Activated naive CD8-positive, alpha-beta T cell (primary cell): ENCODE measurements around the gene CNN3.
"Not testable (repeated sequence)": the region's sequence is repeated elsewhere in the genome, so short reads cannot be mapped to it uniquely, and the experiment has no call there.

Source experiments
- H3K27ac Mint-ChIP-seq: one replicate; pipeline ENCODE4 v1.8.0; 2021; ENCODE audit warnings: mixed read lengths
- H3K27me3 Mint-ChIP-seq: one replicate; pipeline ENCODE4 v1.8.0; 2021; ENCODE audit warnings: mixed read lengths
- H3K36me3 Mint-ChIP-seq: one replicate; pipeline ENCODE4 v1.8.0; 2021; ENCODE audit warnings: mixed read lengths
- H3K4me1 Mint-ChIP-seq: one replicate; pipeline ENCODE4 v1.8.0; 2021; ENCODE audit warnings: low read depth, mixed read lengths
- H3K4me3 Mint-ChIP-seq: one replicate; pipeline ENCODE4 v1.8.0; 2021; ENCODE audit warnings: mild to moderate bottlenecking, mixed read lengths
- H3K9me3 Mint-ChIP-seq: one replicate; pipeline ENCODE4 v1.8.0; 2021; ENCODE audit warnings: low read depth, mixed read lengths

CNN3 gene

GRCh38 chr1:94954263-94955220 lies 27.6 kb upstream of the CNN3 start:
- Mint-ChIP-seq H3K27me3 (no peaks in the 10 kb centered on the region), H3K4me3 (no peak overlapping the region), H3K36me3 (peaks cover 3% of the 10 kb centered on the region), H3K27ac (no peak overlapping the region), H3K4me1 (no peaks in the 10 kb centered on the region), H3K9me3 (no peaks in the 10 kb centered on the region)

- H3K27me3 Mint-ChIP-seq = no peaks in the 10 kb centered on the region
- H3K27ac Mint-ChIP-seq = no peak overlapping the region
- no peaks in the 10 kb centered on the region for H3K4me1 Mint-ChIP-seq
- no peak overlapping the region for H3K4me3 Mint-ChIP-seq
- no peaks in the 10 kb centered on the region for H3K9me3 Mint-ChIP-seq
- H3K36me3 Mint-ChIP-seq = peaks cover 3% of the 10 kb centered on the region
Measured at GRCh38 chr1:94953746-94954145, 26.8 kb upstream of the CNN3 start.

GRCh38 chr1:94953107-94953506 lies 26.2 kb upstream of the CNN3 start:
- Mint-ChIP-seq H3K27me3 (no peaks in the 10 kb centered on the region), H3K36me3 (peaks cover 3% of the 10 kb centered on the region), H3K4me3 (no peak overlapping the region), H3K27ac (no peak overlapping the region), H3K9me3 (no peaks in the 10 kb centered on the region), H3K4me1 (no peaks in the 10 kb centered on the region)

- Mint-ChIP-seq H3K27ac (no peak overlapping the region), H3K4me3 (no peak overlapping the region), H3K9me3 (no peaks in the 10 kb centered on the region), H3K4me1 (no peaks in the 10 kb centered on the region), H3K27me3 (no peaks in the 10 kb centered on the region), H3K36me3 (peaks cover 3% of the 10 kb centered on the region)
Measured at GRCh38 chr1:94952539-94952938, 25.6 kb upstream of the CNN3 start.

DNA sequence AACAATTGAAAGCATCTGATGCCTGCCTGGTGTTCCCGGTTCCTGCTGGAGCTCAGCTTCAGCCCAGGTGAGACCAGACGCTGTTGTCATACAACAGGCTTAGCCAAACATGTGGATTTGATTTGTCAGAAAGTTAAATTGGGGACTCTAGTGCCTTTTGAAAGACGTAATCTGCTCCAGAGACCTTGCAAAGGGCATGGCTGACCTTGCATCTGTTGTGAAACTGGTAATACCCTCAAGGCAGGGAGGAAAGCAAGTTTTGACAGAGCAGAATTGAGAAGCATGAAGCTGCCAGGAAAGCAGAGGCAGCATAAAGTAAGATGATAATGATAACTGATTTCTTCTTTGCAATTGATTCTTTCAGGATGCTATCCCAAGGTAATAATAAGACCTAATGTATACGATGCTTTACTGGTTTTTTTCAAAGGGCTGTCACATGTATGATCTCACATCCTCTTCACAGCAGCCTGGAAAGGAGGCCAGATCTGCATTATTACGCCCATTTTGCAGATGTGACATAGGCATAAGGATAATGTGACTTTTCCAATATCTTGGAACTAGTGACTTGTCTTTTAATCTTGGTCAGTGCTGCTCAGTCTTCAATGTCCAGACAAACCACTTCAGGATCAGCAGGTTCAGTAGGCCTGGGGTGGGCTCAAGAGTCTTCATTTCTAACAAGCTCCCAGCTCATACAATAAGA lies 24.7 kb upstream of the CNN3 start:
- H3K27me3 Mint-ChIP-seq = no peaks in the 10 kb centered on the region
- H3K4me3 Mint-ChIP-seq = no peak overlapping the region
- no peaks in the 10 kb centered on the region for H3K4me1 Mint-ChIP-seq
- no peak overlapping the region for H3K27ac Mint-ChIP-seq
- H3K9me3 Mint-ChIP-seq = no peaks in the 10 kb centered on the region
- peaks cover 3% of the 10 kb centered on the region for H3K36me3 Mint-ChIP-seq

GRCh38 chr1:94951046-94951445 lies 24.1 kb upstream of the CNN3 start:
- H3K27ac Mint-ChIP-seq = no peak overlapping the region
- H3K27me3 Mint-ChIP-seq = no peaks in the 10 kb centered on the region
- no peaks in the 10 kb centered on the region for H3K4me1 Mint-ChIP-seq
- no peak overlapping the region for H3K4me3 Mint-ChIP-seq
- H3K9me3 Mint-ChIP-seq = no peaks in the 10 kb centered on the region
- H3K36me3 Mint-ChIP-seq = peaks cover under 1% of the 10 kb centered on the region

DNA sequence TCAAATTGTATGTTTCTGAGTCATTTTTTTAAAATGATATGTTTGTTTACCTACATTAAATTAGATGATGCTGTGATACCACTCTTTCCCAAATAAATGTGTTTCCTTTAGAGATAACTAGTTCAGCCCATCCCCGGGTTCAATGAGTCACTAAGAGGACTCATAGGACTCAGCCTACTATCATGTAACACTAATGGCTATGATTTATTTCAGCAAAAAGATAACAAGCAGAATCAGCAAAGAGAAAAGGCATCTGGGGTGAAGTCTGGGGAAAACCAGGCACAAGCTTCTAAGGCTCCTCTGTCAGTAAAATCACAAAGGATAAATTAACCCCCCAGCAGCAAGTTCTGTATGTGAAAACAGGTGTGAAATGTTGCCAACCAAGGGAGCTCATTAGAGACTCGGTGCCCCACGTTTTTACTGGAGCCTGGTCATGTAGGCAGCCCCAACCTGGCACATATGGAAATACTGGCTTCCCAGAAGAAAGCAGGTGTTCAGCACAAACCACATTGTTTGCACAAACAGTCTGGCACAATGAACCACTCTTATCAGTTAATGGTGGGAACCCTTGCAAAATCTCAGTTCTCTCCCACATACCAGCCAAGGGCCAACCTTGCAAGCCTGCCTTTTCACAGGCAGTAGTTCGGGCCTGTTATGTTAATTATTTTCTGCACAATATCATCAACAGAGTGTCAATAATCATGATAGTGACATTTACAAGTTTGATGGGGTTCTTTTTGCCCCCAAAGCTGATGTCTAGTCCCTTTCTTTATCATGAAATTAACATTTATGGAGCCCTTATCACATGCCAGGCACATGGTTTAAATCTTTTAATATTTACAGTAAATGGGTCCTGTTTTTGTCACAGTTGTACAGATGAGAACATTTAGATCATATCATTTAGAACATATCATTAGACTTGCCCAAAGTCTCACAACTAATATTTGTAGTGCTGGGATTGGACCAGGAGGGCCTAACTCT lies 23.1 kb upstream of the CNN3 start:
- Mint-ChIP-seq H3K9me3 (no peaks in the 10 kb centered on the region), H3K4me3 (no peak overlapping the region)

GRCh38 chr1:94947437-94947836 lies 20.5 kb upstream of the CNN3 start:
- no peaks in the 10 kb centered on the region for H3K9me3 Mint-ChIP-seq
- H3K36me3 Mint-ChIP-seq = no peaks in the 10 kb centered on the region
- H3K27ac Mint-ChIP-seq = no peak overlapping the region
- no peak overlapping the region for H3K4me3 Mint-ChIP-seq
- peaks cover 5% of the 10 kb centered on the region for H3K27me3 Mint-ChIP-seq
- H3K4me1 Mint-ChIP-seq = no peaks in the 10 kb centered on the region

More for the DNA sequence above, 23.1 kb upstream of the CNN3 start:
- Mint-ChIP-seq H3K27me3 (no peaks in the 10 kb centered on the region), H3K4me1 (no peaks in the 10 kb centered on the region), H3K36me3 (no peaks in the 10 kb centered on the region), H3K27ac (no peak overlapping the region)

DNA sequence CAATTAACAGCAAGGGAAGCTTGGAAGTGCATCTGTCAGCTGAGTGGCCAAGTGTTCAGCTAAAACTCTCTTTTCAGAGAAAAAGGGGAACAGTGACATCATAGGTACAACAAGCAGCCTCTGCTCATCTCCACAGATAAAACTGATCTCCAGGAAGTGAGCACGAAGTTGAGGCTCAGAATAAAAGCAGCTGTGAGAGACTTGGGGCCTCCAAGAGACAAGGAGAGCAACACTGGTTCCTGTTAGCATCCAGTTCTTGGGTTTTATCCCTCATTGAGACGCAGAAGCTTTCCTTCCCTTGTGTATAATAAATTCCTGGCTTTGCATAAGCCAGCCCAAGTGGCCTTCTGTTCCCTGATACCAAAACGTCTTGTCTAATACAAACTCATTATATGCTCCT lies 20.0 kb upstream of the CNN3 start:
- Mint-ChIP-seq H3K4me3 (no peak overlapping the region), H3K27me3 (peaks cover 5% of the 10 kb centered on the region), H3K36me3 (no peaks in the 10 kb centered on the region), H3K9me3 (no peaks in the 10 kb centered on the region), H3K4me1 (no peaks in the 10 kb centered on the region), H3K27ac (no peak overlapping the region)

DNA sequence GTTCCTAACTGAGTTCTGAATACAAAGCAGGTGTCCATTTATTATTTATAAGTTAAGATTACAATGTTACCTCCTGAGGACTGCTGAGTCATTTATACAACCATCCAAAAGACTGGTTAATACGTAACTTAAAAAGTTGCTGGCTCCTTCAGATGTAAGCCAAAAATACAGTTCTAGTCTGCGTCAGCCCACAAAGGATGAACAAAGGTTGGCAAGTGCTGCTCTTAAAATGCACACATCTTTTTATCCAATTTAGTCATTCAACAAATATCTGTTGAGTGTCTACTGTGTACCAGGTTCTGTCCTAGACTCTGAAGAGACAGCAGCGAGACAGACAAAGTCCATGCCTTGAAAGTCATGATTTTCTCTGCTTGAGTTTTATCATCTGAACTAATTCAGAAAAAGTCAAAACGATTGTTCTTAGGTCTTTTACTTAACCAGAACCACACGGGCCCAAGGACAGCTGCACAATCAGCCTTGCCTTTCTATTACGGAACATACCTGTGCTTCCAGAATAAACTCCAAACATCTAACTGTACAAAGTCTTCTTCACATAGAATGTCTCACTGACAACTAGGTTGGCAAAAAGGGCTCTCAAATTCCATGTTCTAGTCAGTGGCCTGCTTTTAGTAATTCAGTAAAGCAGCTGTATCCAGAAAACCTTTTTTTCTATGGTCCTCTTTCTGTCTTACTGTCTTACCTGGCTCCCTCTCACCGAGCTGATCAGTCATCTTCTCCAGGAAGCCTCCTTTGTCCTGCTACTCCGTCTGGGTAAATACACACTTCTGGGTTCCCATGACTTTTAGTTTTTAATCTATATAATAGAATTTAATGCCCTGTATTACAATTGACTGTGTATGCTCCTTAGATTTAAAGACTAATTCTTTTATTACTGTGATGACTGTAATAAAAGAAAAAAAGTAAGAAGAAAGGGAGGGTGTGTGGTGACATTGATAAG lies 15.5 kb upstream of the CNN3 start:
- Mint-ChIP-seq H3K4me1 (no peaks in the 10 kb centered on the region), H3K27me3 (peaks cover 9% of the 10 kb centered on the region), H3K4me3 (no peak overlapping the region), H3K9me3 (no peaks in the 10 kb centered on the region), H3K27ac (no peak overlapping the region), H3K36me3 (no peaks in the 10 kb centered on the region)

DNA sequence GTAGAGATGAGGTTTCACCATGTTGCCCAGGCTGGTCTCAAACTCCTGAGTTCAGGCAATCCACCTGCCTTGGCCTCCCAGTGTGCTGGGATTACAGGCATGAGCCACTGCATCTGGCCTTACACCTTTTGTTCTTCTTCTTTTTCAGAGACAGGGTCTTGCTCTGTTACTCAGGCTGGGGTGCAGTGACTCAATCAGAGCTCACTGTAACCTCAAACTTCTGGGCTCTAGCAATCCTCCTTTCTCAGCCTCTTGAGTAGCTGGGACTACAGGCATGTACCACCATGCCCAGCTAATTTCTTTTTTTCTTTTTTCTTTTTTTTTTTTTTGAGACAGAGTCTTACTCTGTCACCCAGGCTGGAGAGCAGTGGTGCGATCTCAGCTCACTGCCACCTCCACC lies 14.6 kb upstream of the CNN3 start:
- H3K36me3 Mint-ChIP-seq, H3K9me3 Mint-ChIP-seq, H3K27ac Mint-ChIP-seq, H3K27me3 Mint-ChIP-seq, H3K4me3 Mint-ChIP-seq, H3K4me1 Mint-ChIP-seq: not testable (repeated sequence)

GRCh38 chr1:94940738-94941137 lies 13.8 kb upstream of the CNN3 start:
- H3K4me3 Mint-ChIP-seq = no peak overlapping the region
- no peak overlapping the region for H3K27ac Mint-ChIP-seq
- no peaks in the 10 kb centered on the region for H3K4me1 Mint-ChIP-seq
- H3K27me3 Mint-ChIP-seq = peaks cover 9% of the 10 kb centered on the region
- H3K36me3 Mint-ChIP-seq = no peaks in the 10 kb centered on the region
- no peaks in the 10 kb centered on the region for H3K9me3 Mint-ChIP-seq

DNA sequence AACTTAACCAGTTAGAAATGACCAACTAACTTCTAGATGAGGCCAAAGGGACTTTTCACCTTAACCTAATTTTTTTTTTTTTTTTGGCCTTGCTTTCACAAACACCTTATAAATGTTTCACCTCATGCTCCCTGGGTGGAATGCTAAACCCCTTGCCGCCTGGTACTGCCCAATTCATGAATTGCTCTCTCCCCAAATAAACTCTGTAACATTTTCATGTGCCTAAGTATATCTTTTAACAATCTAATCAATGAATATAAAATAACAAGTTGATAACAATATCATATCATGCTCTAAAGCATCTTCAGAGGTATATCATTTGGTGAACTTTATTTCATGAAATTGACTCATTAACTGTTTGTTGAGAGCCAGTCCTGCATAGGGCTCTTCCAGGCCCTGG lies 10.9 kb upstream of the CNN3 start:
- peaks cover 4% of the 10 kb centered on the region for H3K27me3 Mint-ChIP-seq
- no peaks in the 10 kb centered on the region for H3K9me3 Mint-ChIP-seq
- H3K4me1 Mint-ChIP-seq = no peaks in the 10 kb centered on the region
- no peaks in the 10 kb centered on the region for H3K36me3 Mint-ChIP-seq
- H3K27ac Mint-ChIP-seq = no peak overlapping the region
- H3K4me3 Mint-ChIP-seq = no peak overlapping the region
